ENCODE results near the gene ACADM.
"Not testable (repeated sequence)": the region's sequence is repeated elsewhere in the genome, so short reads cannot be mapped to it uniquely, and the experiment has no call there.

Gene ACADM

GRCh38 chr1:75742047-75742625 lies 17.6 kb downstream of the ACADM start:
- no peak for DNase-seq

GRCh38 chr1:75745276-75745675 lies 20.8 kb downstream of the ACADM start:
- DNase-seq, result no peak

GRCh38 chr1:75757210-75757609 lies 32.7 kb downstream of the ACADM start:
- DNase-seq, result not testable (repeated sequence)

GRCh38 chr1:75758543-75758942 lies 34.0 kb downstream of the ACADM start:
- not testable (repeated sequence) for DNase-seq

GRCh38 chr1:75764057-75764655 lies 39.6 kb downstream of the ACADM start:
- no peak for DNase-seq

GRCh38 chr1:75765697-75766355 lies 41.3 kb downstream of the ACADM start:
- no peak for DNase-seq

GRCh38 chr1:75768016-75768415 lies 43.5 kb downstream of the ACADM start:
- DNase-seq, result no peak

- no peak for DNase-seq
Observed at GRCh38 chr1:75770761-75771160, 46.3 kb downstream of the ACADM start.

- no peak for DNase-seq
Observed at GRCh38 chr1:75771978-75772377, 47.5 kb downstream of the ACADM start.

GRCh38 chr1:75777812-75778211 lies 53.3 kb downstream of the ACADM start:
- DNase-seq, result not testable (repeated sequence)

GRCh38 chr1:75778694-75779093 lies 54.2 kb downstream of the ACADM start:
- not testable (repeated sequence) for DNase-seq

- DNase-seq, result not testable (repeated sequence)
Observed at GRCh38 chr1:75780183-75780582, 55.7 kb downstream of the ACADM start.

- DNase-seq, result not testable (repeated sequence)
Observed at GRCh38 chr1:75783920-75784319, 59.4 kb downstream of the ACADM start.

- no peak for DNase-seq
Observed at GRCh38 chr1:75785320-75785982, 60.9 kb downstream of the ACADM start.

GRCh38 chr1:75785983-75786853 lies 61.7 kb downstream of the ACADM start, which contains the start of gene RABGGTB:
Gene RABGGTB (plus strand): TSS chr1:75786256. CDS start chr1:75786272, 16 bp downstream.
- peak; percentile 94 for DNase-seq

- DNase-seq, result no peak
Observed at GRCh38 chr1:75786901-75787493, 62.5 kb downstream of the ACADM start.

- no peak for DNase-seq
Observed at GRCh38 chr1:75787524-75787923, 63.0 kb downstream of the ACADM start.

GRCh38 chr1:75789988-75790387 lies 65.5 kb downstream of the ACADM start:
- no peak for DNase-seq

GRCh38 chr1:75791022-75791421 lies 66.5 kb downstream of the ACADM start:
- DNase-seq, result no peak

- no peak for DNase-seq
Observed at GRCh38 chr1:75792091-75792490, 67.6 kb downstream of the ACADM start.

GRCh38 chr1:75794382-75794781 lies 69.9 kb downstream of the ACADM start:
- DNase-seq, result no peak

- DNase-seq, result no peak
Observed at GRCh38 chr1:75795703-75796193, 71.2 kb downstream of the ACADM start.

Measured in stimulated activated CD4-positive, alpha-beta T cell treated with anti-CD3 and anti-CD28 coated beads, Interleukin-2, amount 100 ng/mL, for 48 hours (primary cell).